GM12892 (cell line): Measurements from ENCODE around the gene RBM34.
"Not testable (repeated sequence)": the region's sequence is repeated elsewhere in the genome, so short reads cannot be mapped to it uniquely, and the experiment has no call there.

Experiments
- POLR2A ChIP-seq: IDR thresholded peaks from 2 replicates; pipeline ENCODE4 v1.6.1; 2011; ENCODE audit warnings: low read depth, low read length, control low read depth
- POLR2AphosphoS5 ChIP-seq: IDR thresholded peaks from 2 replicates; pipeline ENCODE4 v1.6.1; 2011; ENCODE audit warnings: low read depth, low read length, control low read depth
- TAF1 ChIP-seq: IDR thresholded peaks from 2 replicates; pipeline ENCODE4 v1.6.1; 2011; ENCODE audit warnings: low read depth, mild to moderate bottlenecking, control low read depth, low read length, borderline replicate concordance

GRCh38 chr1:235092415-235092814 is 68.6 kb downstream of the RBM34 start:
- not testable (repeated sequence) for TF ChIP-seq POLR2A, POLR2AphosphoS5, TAF1
